IPS-20b (cell line): ENCODE results near the gene DYRK4.

Experiments used
- H3K27ac ChIP-seq: one replicate; pipeline ENCODE4 v1.5.1; 2013; ENCODE audit warnings: low read length
- H3K27me3 ChIP-seq: 2 replicates; pipeline ENCODE4 v1.6.1; 2013; ENCODE audit warnings: mild to moderate bottlenecking, low read length, inconsistent platforms; ENCODE audit not compliant: insufficient read depth
- H3K36me3 ChIP-seq: 2 replicates; pipeline ENCODE4 v1.6.1; 2013; ENCODE audit warnings: low read depth, mild to moderate bottlenecking, inconsistent platforms, low read length, moderate library complexity; ENCODE audit not compliant: insufficient read depth
- H3K4me1 ChIP-seq: 2 replicates; pipeline ENCODE4 v1.6.1; 2013; ENCODE audit warnings: mild to moderate bottlenecking, control low read depth, inconsistent platforms, low read length, moderate library complexity; ENCODE audit not compliant: insufficient read depth
- H3K4me3 ChIP-seq: 2 replicates; pipeline ENCODE4 v1.5.1; 2013; ENCODE audit warnings: mild to moderate bottlenecking, low read length, inconsistent platforms
- H3K9ac ChIP-seq: 2 replicates; pipeline ENCODE4 v1.6.1; 2013; ENCODE audit warnings: low read depth, mild to moderate bottlenecking, inconsistent platforms, low read length, moderate library complexity
- H3K9me3 ChIP-seq: 2 replicates; pipeline ENCODE4 v1.6.1; 2013; ENCODE audit warnings: mild to moderate bottlenecking, low read depth, low read length, inconsistent platforms; ENCODE audit not compliant: insufficient read depth

Gene DYRK4

DNA sequence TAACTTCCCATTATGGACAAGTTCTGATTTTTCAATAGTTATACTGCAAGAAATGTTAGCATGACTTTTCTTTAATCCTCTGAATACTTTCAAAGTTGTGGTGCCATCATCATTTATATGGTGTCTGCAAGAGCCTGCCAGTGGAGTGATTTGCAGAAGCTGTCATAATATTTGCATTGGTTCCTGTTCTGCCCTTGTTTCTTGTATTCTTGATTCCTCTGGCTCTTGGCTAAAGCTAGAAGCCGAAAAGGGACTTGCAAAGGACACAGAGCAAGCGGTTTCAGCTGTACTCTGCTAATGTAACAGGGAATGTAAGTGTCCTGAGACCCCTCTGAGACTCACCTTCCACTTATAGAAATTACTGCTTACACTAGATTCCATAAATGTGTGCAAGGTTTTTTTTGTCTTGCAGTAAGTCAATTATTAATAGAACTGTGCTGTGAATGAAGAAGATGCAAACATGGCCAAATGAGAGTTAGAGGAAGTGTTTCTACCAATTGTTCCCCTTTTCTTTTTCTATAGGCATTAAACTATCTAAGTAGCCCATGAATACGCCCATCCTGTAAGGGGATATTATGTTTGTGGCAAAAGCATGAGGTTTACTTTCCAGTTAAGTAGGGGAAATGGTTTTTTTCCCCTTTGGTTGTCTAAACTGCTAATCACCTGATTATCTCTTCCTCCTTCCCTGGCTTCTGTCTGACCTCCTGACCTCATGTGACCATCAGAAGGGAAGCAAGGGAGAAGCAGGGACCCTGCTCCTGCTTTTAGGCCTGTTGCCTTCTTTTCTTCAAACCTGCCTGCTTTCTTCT is 5.3 kb downstream of the DYRK4 start:
- Histone ChIP-seq H3K9ac (no peak overlapping the region), H3K27me3 (peaks cover 16% of the 10 kb centered on the region), H3K9me3 (no peaks in the 10 kb centered on the region), H3K36me3 (no peaks in the 10 kb centered on the region), H3K4me3 (no peak overlapping the region), H3K4me1 (no peaks in the 10 kb centered on the region), H3K27ac (no peak overlapping the region)

DNA sequence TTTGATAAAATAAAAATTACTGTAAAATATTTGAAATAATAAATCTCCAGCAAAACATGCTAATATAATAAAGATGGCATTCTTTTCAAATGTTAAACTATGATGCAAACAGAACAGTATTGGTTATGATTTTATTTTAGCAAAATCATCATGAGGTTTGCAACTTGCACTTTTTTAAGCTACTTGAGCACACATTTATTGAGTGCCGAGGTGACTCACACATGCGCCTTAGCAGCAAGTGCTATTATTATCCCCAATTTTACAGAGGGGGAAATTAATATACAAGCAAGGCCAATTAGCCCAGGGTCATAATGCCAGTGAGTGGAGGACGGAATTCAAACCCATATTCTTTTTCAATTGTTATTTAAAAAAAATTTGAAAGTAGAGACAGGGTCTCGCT is 7.3 kb downstream of the DYRK4 start:
- Histone ChIP-seq H3K4me1 (no peaks in the 10 kb centered on the region), H3K4me3 (no peak overlapping the region), H3K27me3 (no peaks in the 10 kb centered on the region), H3K27ac (no peak overlapping the region), H3K9ac (no peak overlapping the region), H3K9me3 (no peaks in the 10 kb centered on the region), H3K36me3 (no peaks in the 10 kb centered on the region)

DNA sequence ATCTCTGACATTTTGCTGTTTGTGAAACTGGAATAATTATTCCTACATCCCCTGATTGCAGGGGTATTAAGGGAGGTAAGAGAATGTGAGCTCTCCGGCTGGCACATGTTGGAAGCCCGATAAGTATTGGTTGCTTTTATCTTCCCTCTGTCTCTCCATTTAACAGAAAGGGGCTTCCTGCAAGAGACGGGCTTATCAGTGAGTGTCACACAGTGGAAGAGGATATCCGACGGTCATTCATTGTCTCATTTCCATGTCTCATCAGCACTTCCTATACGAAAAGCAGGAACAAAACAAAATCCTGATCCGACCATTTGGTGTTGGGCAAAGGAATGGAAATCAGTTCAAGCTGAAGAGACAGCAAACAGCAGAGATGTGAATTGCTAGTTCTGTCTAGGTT is 10.7 kb downstream of the DYRK4 start:
- Histone ChIP-seq H3K9ac (no peak overlapping the region), H3K27me3 (no peaks in the 10 kb centered on the region), H3K4me3 (no peak overlapping the region), H3K4me1 (no peaks in the 10 kb centered on the region), H3K36me3 (no peaks in the 10 kb centered on the region), H3K27ac (no peak overlapping the region), H3K9me3 (no peaks in the 10 kb centered on the region)

DNA sequence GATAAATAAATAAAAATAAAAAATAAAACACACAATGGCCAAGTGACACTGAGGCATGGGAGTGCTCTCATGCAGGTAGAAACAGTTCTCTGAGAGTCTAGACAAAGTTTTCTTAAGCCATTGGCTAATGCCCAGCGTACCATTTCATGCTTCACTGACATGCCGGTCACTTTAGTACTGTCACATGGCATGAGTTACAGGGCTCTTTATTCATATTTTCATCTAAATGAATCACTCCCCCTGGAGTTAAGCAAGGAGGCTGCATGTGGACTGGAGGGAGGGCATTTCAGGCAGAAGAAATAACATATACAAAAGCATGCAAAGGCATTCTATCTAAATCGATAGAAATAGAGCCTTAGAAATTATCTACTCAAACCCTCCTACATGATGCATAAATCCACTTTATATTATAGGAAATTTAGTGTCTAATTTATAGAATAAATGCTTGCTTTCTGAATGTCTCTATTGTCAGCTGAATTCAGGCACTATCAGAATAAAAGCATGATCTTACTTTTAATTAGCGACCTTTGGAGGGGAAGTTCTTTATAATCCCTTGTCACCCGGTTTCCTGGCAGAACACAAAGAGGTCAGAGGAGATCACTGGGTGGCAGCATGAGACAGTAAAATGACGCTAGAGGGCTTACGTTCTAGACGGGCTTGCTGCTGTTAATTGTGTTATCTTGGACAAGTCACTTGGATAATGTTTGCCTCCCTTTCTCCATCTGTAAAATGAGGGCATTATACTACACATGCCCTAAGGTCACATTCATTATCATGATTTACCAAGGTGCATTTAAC is 17.5 kb downstream of the DYRK4 start:
- Histone ChIP-seq H3K9me3 (no peaks in the 10 kb centered on the region), H3K4me1 (no peaks in the 10 kb centered on the region), H3K36me3 (no peaks in the 10 kb centered on the region), H3K9ac (no peak overlapping the region), H3K27ac (no peak overlapping the region), H3K27me3 (no peaks in the 10 kb centered on the region), H3K4me3 (no peak overlapping the region)

DNA sequence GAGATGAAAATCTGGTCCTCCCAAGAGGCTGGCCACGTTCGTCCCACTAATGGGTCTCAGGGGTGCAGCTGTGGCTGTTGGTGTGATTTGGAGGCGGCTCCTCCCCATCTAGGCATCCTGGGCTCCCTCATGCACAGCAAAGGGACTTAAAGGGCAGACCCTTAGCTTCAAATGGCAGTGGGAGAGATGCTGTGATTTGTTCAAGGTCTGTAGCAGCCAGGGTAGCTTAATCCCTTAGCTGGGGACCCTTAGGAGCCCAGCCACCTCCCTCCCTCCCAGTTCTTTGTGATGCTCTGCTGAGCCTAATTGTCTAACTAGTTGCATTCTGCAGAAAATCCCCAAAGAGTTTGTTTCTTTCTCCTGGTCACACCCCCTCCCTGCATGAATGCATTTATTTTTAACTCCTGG is 18.3 kb downstream of the DYRK4 start:
- Histone ChIP-seq H3K36me3 (no peaks in the 10 kb centered on the region), H3K9me3 (no peaks in the 10 kb centered on the region), H3K4me1 (no peaks in the 10 kb centered on the region), H3K9ac (no peak overlapping the region), H3K27me3 (no peaks in the 10 kb centered on the region), H3K27ac (no peak overlapping the region), H3K4me3 (no peak overlapping the region)

DNA sequence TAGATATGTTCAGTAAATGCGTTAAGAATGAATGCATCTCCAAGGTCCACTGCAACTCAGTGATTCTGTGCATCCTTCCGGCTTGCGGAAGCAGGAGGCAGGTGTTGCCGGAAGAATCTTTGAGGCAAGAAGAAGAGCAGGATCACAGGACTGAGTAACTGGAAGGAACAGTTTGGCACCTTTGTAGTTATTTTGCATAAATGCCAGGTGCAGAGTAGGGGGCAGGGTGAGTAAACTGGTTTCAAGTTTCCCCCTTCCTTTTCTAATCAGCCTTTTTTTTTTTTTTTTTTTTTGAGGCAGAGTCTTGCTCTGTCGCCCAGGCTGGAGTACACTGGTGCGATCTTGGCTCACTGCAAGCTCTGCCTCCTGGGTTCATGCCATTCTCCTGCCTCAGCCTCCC is 22.3 kb downstream of the DYRK4 start:
- Histone ChIP-seq H3K9me3 (no peaks in the 10 kb centered on the region), H3K27ac (no peak overlapping the region), H3K4me3 (no peak overlapping the region), H3K4me1 (no peaks in the 10 kb centered on the region), H3K36me3 (no peaks in the 10 kb centered on the region), H3K9ac (no peak overlapping the region), H3K27me3 (no peaks in the 10 kb centered on the region)

DNA sequence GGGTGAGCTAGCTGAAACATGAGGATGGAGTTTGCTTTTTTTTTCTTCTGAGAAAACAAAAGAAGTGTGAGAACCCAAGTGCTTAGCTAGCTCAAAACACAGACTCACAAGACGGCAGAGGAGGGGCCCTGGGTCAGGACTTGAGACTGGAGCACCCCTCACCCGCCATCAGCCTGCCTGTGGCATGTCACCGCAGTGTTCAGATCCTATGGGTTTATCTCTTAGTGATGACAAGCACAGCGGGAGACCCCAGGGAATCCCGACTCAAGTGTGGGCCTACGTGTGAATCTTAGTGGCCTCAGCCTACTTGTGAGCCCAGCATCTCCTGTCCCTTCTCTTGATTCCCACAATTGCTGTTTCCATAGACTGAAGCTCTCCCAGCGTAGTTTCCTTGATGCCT is 22.9 kb downstream of the DYRK4 start:
- no peak overlapping the region for H3K27ac ChIP-seq
- H3K36me3 ChIP-seq, result no peaks in the 10 kb centered on the region
- no peak overlapping the region for H3K4me3 ChIP-seq
- no peaks in the 10 kb centered on the region for H3K9me3 ChIP-seq
- H3K4me1 ChIP-seq, result no peaks in the 10 kb centered on the region
- H3K9ac ChIP-seq, result no peak overlapping the region
- H3K27me3 ChIP-seq, result no peaks in the 10 kb centered on the region

DNA sequence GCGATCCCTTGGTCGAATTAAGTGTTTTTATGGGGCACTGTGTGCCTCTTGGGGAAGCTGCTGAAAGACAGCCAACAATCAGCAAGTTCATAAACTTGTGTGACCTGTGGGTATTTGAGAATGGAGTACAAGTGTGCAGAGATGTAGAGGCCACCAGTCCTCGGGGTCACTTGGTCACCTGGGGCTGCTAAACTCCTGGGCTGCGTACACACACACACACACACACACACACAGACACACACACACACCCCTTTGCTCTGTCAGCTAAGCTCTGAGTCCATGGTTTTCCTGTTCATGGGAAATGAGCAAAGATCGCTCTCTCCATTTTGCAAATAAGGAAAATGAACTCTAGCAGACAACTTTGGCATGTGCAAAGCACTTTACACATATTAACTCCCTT is 24.5 kb downstream of the DYRK4 start:
- H3K36me3 ChIP-seq, result no peaks in the 10 kb centered on the region
- no peak overlapping the region for H3K4me3 ChIP-seq
- no peaks in the 10 kb centered on the region for H3K9me3 ChIP-seq
- H3K27ac ChIP-seq, result no peak overlapping the region
- no peaks in the 10 kb centered on the region for H3K27me3 ChIP-seq
- no peaks in the 10 kb centered on the region for H3K4me1 ChIP-seq
- no peak overlapping the region for H3K9ac ChIP-seq

DNA sequence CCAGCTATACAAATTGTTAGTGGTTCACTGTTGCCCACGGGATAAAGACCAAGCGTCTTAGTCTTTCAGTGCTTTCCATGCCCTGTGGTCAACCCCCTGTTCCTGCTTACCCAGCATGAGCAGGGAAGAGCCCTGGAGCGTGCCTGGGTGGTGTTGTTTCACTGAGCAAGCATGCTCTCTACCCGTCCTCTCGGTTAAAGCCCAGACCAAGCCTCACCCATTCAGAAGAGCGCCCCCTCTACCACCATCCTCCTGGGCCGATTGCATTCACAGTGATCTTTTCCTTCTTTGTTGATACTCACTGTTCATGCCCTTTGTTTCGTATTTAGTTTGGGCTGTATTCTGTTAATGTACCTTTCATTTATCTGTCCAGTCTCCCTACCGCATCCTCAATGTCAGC is 25.1 kb downstream of the DYRK4 start:
- H3K4me1 ChIP-seq, result no peaks in the 10 kb centered on the region
- no peak overlapping the region for H3K27ac ChIP-seq
- H3K9ac ChIP-seq, result no peak overlapping the region
- H3K4me3 ChIP-seq, result no peak overlapping the region
- no peaks in the 10 kb centered on the region for H3K36me3 ChIP-seq
- no peaks in the 10 kb centered on the region for H3K27me3 ChIP-seq
- no peaks in the 10 kb centered on the region for H3K9me3 ChIP-seq

DNA sequence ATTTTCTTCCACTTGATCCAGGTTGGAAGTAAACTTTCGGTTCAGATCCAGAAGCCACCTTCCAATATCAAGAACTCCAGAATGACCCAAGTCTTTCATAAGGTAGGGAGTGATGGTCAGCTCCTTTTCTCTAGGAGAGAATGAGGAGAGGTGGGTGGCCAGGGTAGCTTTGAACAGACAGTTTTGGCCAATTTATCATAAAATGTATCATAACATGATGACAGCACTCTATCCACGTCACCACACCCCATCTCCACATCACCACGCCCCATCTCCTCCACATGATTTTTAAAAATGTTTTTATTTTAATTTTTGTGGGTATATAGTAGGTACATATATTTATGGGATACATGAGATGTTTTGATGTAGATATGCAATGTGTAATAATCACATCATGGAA is 26.9 kb downstream of the DYRK4 start:
- Histone ChIP-seq H3K27me3 (no peaks in the 10 kb centered on the region), H3K4me3 (no peak overlapping the region), H3K9ac (no peak overlapping the region), H3K27ac (no peak overlapping the region), H3K36me3 (no peaks in the 10 kb centered on the region), H3K4me1 (no peaks in the 10 kb centered on the region), H3K9me3 (no peaks in the 10 kb centered on the region)

DNA sequence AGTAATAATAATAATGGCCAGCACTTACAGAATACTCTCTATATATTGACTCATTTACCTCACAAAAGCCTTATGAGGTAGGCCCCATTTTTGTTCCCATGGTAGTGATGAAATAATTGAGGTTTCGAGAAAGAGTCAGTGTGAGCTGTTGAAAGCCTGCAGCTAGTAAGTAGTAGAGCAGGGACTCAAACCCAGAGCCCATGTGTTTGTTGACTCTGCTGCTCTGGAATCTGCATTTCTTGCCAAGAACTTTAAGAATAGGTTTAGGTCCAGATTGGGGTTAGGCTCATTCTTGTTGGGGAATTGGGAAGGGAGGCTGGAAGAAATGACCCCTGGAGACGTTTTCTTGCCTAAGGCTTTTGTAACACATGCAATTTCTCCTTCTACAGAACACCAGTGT is 27.9 kb downstream of the DYRK4 start:
- H3K36me3 ChIP-seq, result no peaks in the 10 kb centered on the region
- no peaks in the 10 kb centered on the region for H3K4me1 ChIP-seq
- no peak overlapping the region for H3K27ac ChIP-seq
- no peak overlapping the region for H3K9ac ChIP-seq
- H3K4me3 ChIP-seq, result no peak overlapping the region
- no peaks in the 10 kb centered on the region for H3K27me3 ChIP-seq
- H3K9me3 ChIP-seq, result no peaks in the 10 kb centered on the region

DNA sequence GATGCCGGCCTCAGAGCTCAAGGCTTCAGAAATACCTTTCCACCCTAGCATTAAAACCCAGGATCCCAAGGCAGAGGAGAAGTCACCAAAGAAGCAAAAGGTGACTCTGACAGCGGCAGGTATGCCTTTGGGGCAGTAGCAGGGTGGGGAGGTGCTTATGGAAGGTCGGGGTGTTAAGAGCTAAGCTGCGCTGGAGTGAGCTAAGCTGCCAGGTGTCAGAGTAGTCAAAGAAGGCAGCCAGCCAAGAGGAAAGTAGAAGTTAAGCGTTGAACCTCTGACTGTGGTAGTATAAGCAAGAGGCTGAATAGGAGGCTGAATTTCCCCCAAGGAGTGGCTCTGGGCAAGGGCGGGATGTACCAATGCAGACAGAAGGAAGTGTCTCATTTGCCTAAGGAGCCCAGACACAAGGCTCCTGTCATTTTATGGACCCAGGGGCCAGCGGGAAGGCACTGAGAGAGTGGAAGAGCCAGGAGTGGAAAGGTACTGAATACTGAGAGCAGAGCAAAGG is 29.2 kb downstream of the DYRK4 start:
- Histone ChIP-seq H3K27me3 (no peaks in the 10 kb centered on the region), H3K36me3 (no peaks in the 10 kb centered on the region), H3K9ac (no peak overlapping the region), H3K27ac (no peak overlapping the region), H3K4me1 (no peaks in the 10 kb centered on the region), H3K4me3 (no peak overlapping the region), H3K9me3 (no peaks in the 10 kb centered on the region)
